GM12801 (cell line): ENCODE measurements around the gene ELP5.

Experiments used
- TF ChIP-seq, protein P1 (sequence below): IDR thresholded peaks from one replicate; pipeline ENCODE4 v1.5.1; 2011; ENCODE audit warnings: control low read depth; ENCODE audit not compliant: insufficient read length; ENCODE audit errors: extremely low read depth

ELP5 gene

DNA sequence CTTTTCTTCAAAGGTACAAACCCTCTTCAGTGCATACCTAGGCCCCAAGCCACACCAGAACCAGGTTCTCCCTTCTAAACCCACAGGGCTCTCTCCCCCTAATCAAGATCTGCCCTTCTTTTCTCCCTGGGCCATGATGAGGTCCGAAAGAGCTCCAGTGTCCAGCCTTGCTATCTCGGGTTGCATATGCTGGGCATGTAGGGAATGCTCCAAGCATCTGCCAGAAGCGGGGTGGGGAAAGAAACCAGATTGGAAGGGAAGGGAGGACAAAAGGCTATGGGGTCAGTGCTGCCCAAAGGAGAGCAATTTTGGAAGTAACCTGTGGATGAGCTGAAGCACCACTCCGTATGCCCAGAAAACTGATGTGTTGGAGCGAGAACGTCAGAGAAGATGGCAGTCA lies 2.8 kb upstream of the ELP5 start:
- TF ChIP-seq, protein P1, sequence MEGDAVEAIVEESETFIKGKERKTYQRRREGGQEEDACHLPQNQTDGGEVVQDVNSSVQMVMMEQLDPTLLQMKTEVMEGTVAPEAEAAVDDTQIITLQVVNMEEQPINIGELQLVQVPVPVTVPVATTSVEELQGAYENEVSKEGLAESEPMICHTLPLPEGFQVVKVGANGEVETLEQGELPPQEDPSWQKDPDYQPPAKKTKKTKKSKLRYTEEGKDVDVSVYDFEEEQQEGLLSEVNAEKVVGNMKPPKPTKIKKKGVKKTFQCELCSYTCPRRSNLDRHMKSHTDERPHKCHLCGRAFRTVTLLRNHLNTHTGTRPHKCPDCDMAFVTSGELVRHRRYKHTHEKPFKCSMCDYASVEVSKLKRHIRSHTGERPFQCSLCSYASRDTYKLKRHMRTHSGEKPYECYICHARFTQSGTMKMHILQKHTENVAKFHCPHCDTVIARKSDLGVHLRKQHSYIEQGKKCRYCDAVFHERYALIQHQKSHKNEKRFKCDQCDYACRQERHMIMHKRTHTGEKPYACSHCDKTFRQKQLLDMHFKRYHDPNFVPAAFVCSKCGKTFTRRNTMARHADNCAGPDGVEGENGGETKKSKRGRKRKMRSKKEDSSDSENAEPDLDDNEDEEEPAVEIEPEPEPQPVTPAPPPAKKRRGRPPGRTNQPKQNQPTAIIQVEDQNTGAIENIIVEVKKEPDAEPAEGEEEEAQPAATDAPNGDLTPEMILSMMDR = no peak

DNA sequence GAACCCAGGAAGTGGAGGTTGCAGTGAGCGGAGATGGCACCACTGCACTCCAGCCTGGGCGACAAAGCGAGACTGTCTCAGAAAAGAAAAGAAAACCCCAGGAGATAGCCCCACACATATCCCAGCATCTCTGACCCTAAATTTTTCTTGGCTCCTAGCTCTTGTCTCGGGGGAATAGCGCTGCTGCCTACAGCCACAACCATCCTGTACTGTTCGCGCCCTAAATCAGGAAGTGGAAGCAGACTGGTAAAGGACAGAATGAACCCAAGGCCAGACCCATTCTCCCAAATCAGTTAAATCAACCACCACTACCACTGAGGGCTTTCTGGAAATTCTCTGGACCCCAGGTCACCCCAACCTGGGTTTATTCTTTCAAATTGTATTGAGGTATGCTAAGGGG lies 2.2 kb upstream of the ELP5 start:
- TF ChIP-seq, protein P1 = no peak

DNA sequence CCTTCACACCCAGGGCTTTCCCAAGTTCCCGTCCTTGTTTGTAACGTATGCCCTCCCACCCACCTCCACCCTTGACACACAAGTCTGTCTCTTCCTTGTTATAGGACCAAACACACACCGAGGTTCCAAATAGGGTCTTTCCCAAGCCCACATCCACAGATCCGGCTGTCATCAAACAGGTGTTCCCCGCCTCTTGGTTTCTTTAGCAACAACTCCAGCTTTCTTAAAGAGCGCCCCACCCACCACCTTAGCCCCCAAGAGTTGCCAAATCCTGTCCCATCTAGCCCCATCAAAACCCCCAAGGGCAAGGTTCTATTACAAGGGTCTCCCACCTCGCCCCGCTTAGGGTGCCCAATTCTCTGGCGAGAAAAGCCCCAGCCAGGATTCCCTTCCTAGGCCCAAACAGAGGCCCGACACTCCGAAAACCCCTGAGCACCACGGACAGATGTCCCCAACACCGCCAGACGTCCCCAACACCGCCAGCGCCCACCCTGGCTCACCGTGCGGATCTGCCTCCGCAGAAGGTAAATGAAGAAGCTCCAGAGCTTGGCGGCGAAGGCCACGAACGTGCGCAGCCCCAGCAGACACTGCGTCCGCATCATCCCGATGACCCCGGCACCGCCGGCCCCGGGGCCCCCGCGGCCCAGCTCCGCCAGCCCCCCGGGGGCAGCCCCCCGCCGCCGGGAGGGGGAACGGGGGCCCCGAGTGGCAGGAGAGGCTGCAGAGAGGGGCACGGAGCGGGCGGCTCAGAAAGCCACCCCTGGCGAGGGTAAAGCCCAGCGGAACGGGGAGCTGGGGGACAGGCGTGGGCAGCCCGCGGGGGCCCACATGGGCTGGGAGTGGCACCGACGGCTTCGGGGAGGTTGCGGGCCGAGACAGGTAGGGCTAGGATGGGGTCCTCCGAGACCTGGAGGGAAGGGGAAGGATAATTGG lies 1.1 kb upstream of the ELP5 start:
- TF ChIP-seq, protein P1 = no peak

DNA sequence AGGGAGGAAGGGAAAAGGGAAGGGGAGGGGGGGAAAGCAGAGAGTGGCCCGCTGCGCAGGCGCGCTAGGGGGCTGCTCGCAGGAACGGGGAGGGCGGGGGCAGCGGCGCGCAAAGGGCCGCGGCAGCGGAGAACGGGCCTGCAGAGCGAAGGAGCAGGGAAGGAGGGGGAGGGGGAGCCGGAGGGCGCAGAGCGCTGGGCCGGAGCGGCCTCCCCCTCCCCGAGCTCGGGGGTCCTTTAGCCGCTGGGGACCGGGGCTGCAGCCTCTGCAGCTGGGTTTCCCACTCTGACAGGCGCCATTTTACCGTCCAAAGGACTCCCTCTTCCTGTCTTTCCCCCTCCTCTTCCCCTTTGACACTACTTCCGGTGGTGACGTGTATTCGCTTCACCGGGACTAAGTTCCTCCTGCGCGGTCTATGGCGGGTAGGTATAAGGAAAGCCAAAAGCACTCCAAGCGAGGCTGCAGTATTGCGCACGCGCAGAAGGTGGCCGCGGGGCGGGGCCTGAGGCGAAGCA lies 297 bp upstream of the ELP5 start, which contains the start of gene CTDNEP1:
Gene CTDNEP1 (minus strand): TSS at position 74 of the 515 bp plus-strand sequence. CDS start 438 bp downstream, outside the sequence.
- TF ChIP-seq, protein P1 = no peak

DNA sequence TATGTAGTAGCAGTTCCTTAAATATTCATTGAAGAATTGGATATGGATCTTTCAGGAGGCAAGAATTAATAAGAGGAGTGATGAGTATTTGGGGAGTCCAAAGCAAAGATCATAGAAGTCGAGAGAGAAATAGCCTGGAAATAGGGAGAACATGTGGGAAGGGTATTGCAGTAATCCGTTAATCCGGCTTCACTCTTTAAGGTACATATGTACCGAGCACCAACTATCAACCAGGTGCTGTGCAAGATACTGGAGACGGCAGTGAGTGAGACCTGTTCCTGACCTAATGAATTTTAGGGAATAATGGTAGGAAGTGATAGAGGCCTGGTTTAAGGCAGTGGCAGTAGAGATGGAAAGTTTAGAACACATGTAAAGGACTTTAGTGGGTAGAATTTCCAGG lies 1.1 kb downstream of the ELP5 start:
- TF ChIP-seq, protein P1 = no peak

DNA sequence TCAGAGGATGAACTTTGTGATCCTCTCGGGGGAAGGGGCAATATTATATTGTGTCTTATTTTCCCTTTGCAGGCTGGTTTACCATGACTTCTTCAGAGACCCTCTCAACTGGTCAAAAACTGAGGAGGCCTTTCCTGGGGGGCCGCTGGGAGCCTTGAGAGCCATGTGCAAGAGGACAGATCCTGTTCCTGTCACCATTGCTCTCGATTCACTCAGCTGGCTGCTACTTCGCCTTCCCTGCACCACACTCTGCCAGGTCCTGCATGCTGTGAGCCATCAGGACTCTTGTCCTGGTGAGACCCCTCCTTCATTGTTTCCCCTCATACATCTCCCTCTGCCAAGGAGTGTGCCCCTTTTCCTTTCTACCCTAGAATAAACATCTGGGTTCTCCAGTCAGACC lies 2.5 kb downstream of the ELP5 start:
- TF ChIP-seq, protein P1 = no peak

DNA sequence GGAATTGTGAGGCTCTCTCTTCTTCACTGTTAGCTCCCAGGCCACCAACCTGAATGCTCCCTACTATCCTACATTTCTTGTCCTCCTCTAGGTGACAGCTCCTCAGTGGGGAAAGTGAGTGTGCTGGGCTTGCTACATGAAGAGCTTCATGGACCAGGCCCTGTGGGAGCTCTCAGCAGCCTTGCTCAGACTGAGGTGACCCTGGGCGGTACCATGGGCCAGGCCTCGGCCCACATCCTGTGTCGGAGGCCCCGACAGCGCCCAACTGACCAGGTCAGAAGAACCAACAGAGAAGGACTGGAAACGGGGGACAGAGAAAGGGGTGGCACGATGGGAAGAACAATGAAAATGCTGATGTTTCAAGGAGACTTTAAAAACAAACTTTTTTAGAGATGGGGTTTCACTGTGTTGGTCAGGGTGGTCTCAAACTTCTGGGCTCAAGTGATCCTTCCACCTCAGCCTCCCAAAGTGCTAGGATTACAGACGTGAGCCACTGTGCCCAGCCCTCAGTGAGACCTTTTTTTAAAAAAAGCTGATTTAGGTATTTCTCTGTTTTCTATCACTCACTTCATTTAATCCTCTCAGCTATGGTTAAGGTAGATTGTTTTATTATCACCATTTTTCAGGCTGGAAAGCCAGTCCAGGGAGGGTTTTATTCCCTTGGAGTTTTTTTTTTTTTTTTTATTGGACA lies 4.9 kb downstream of the ELP5 start:
- TF ChIP-seq, protein P1 = no peak
